Ishikawa (cell line): ENCODE data around the gene HDGFL2.

Source experiments
- CEBPB ChIP-seq: IDR thresholded peaks from 2 replicates; pipeline ENCODE4 v1.6.1; 2012
- CREB1 ChIP-seq: IDR thresholded peaks from 2 replicates; pipeline ENCODE4 v1.6.1; 2012; ENCODE audit warnings: low read depth
- EGR1 ChIP-seq: IDR thresholded peaks from 2 replicates; pipeline ENCODE4 v1.6.1; 2012
- EP300 ChIP-seq: IDR thresholded peaks from 2 replicates; pipeline ENCODE4 v1.6.1; 2012; ENCODE audit warnings: borderline replicate concordance
- FOXM1 ChIP-seq: IDR thresholded peaks from 2 replicates; pipeline ENCODE4 v1.6.1; 2012; ENCODE audit warnings: low read depth, borderline replicate concordance
- NFIC ChIP-seq: IDR thresholded peaks from 2 replicates; pipeline ENCODE4 v1.6.1; 2012
- RAD21 ChIP-seq: IDR thresholded peaks from 2 replicates; pipeline ENCODE4 v1.6.1; 2012; ENCODE audit warnings: low read depth
- REST ChIP-seq: IDR thresholded peaks from 2 replicates; pipeline ENCODE4 v1.6.1; 2012; ENCODE audit warnings: low read depth, mild to moderate bottlenecking
- TAF1 ChIP-seq: IDR thresholded peaks from 2 replicates; pipeline ENCODE4 v1.6.1; 2012; ENCODE audit warnings: low read depth, mild to moderate bottlenecking
- TCF12 ChIP-seq: IDR thresholded peaks from 2 replicates; pipeline ENCODE4 v1.6.1; 2012; ENCODE audit warnings: low read depth
- TEAD4 ChIP-seq: IDR thresholded peaks from 2 replicates; pipeline ENCODE4 v1.6.1; 2012
- YY1 ChIP-seq: IDR thresholded peaks from 2 replicates; pipeline ENCODE4 v1.6.1; 2012; ENCODE audit warnings: low read depth
- ZBTB7A ChIP-seq: IDR thresholded peaks from 2 replicates; pipeline ENCODE4 v1.6.1; 2012; ENCODE audit warnings: low read depth
- TF ChIP-seq, protein P1 (sequence below): IDR thresholded peaks from 2 replicates; pipeline ENCODE4 v1.6.1; 2012
- TF ChIP-seq, protein P2 (sequence below): IDR thresholded peaks from 2 replicates; pipeline ENCODE4 v1.6.1; 2012

The HDGFL2 gene

DNA sequence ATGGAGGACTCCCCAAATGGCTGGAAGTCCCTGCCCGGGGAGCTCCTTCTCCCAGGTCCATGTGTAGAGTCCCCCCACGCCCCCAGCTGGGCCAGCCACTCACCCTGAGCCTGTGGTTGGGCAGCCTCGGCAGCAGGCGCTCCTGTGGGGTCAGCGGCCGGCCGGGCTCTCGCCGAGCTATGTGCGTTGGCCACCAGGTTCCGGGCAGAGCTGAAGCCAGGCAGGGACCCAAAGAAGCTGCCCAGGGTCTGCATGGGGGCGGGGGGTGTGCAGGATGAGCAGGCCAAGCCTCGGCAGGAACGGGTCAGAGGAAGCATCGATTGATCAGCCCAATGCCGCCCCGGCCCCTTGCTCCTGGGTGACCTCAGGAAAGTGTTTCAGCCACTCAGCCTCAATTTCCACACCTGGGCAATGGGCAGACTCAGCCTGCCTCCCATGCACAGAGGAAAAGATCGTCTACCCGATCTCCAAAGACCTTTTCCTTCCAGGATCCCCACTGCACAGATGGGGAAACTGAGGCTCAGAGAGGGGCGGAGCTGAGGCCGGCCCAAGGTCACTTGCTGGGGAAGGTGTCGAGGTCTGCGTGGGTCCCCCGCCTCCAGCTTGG lies 45.5 kb downstream of the HDGFL2 start:
- TF ChIP-seq REST (no peak), CEBPB (no peak), CREB1 (no peak), YY1 (no peak), TCF12 (no peak), RAD21 (no peak), TAF1 (no peak), EP300 (no peak), TEAD4 (no peak), EGR1 (no peak), FOXM1 (no peak), ZBTB7A (no peak), NFIC (no peak)
- TF ChIP-seq, protein P1, sequence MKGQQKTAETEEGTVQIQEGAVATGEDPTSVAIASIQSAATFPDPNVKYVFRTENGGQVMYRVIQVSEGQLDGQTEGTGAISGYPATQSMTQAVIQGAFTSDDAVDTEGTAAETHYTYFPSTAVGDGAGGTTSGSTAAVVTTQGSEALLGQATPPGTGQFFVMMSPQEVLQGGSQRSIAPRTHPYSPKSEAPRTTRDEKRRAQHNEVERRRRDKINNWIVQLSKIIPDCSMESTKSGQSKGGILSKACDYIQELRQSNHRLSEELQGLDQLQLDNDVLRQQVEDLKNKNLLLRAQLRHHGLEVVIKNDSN = no peak
- TF ChIP-seq, protein P2, sequence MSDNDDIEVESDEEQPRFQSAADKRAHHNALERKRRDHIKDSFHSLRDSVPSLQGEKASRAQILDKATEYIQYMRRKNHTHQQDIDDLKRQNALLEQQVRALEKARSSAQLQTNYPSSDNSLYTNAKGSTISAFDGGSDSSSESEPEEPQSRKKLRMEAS = no peak

- TF ChIP-seq NFIC (no peak), TCF12 (no peak), FOXM1 (no peak), CEBPB (no peak), REST (no peak), ZBTB7A (peak; percentile 47; the same call in 1 of the 2 replicates), YY1 (no peak), EP300 (no peak)
- TF ChIP-seq, protein P1 = peak; percentile 86
- TF ChIP-seq, protein P2 = peak; percentile 27; the same call in 1 of the 2 replicates
These were observed 46.5 kb downstream of the HDGFL2 start, which contains the start of gene PLIN4 for GRCh38 chr19:4518345-4519171. TSS of gene PLIN4 (minus strand) at chr19:4518486. CDS start at chr19:4518272, 214 bp downstream.

- no peak for TF ChIP-seq RAD21
- TF ChIP-seq TCF12 = no peak
- no peak for TF ChIP-seq NFIC
- no peak for TF ChIP-seq ZBTB7A
- no peak for TF ChIP-seq CEBPB
- TF ChIP-seq EGR1 = no peak
- TF ChIP-seq TEAD4 = no peak
These were observed 47.0 kb downstream of the HDGFL2 start for GRCh38 chr19:4519172-4519496.

DNA sequence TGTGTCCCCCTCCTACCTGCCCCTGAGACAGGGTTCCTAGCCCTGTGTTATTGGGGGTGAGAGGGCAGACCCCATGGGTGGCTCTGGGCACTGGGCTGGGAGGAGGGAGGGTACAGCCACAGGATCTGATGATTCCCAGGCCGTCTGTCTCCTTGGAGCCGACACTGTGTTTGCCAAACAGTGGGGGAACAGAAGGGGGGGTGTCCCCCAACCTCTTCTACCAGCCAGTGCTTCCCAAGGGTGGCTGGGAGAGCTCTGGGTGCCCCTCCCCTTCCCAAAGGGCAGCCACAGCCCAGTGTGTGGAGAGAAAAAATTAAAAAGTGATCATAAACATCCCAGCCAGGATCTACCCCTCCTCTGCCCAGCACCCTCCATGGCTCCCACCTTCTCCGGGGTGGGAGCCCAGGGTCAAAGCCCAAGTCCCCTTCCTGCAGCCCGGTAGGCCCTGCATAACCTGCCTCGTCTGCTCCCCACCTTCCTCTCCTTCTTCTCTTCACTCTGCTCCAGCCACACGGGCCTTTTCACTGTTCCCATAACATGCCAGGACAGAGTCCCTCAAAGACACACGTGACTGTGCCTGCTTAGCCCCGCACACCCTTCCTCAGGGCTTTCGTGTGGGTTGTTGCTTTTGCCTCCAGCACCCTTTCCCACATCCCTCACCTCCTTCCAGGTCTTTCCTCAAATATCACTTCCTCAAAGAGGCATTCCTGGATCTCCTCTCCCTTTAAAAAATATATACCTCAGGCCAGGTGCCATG lies 47.6 kb downstream of the HDGFL2 start:
- no peak for TF ChIP-seq FOXM1
- TF ChIP-seq REST = no peak
- no peak for TF ChIP-seq TAF1
- TF ChIP-seq EGR1 = no peak
- TF ChIP-seq, protein P2 = no peak
- no peak for TF ChIP-seq CREB1
- TF ChIP-seq EP300 = no peak
- TF ChIP-seq RAD21 = no peak
- no peak for TF ChIP-seq YY1
- TF ChIP-seq CEBPB = no peak
- TF ChIP-seq TCF12 = no peak
- TF ChIP-seq TEAD4 = no peak
- TF ChIP-seq, protein P1 = no peak
- no peak for TF ChIP-seq NFIC
- TF ChIP-seq ZBTB7A = no peak
